GM18499 (cell line): ENCODE measurements around the gene SLTM.
"Not testable (repeated sequence)": the region's sequence is repeated elsewhere in the genome, so short reads cannot be mapped to it uniquely, and the experiment has no call there.

Experiments used
- ATAC-seq: cut with Tn5 transposase; IDR thresholded peaks from one replicate; pipeline ENCODE4 v1.9.1; 2021; ENCODE audit warnings: moderate number of reproducible peaks; ENCODE audit not compliant: insufficient read depth, unreplicated experiment

SLTM gene

GRCh38 chr15:58931987-58932588 is 1.4 kb downstream of the SLTM start:
- ATAC-seq: no peak

GRCh38 chr15:58929891-58930416 is 3.5 kb downstream of the SLTM start:
- ATAC-seq: no peak

- no peak for ATAC-seq
Measured at GRCh38 chr15:58926823-58927222, 6.7 kb downstream of the SLTM start.

DNA sequence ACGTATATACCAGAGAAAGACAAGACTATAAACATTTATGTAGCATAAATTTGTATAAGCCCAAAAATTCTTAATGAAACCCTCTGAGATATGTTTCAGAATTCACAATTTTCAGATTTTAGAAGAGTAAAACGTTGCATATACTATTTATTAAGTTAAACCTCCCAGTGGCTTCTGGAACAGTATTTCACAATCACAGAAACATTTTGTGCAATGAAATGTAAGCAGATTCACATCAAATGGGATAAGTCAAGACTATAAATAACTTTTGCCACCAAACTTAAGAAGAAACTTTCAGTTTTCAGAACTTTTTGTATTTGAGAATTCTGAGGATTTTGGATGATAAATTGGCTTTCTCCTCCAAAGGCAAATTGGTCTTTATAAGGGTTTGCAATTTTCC is 9.2 kb downstream of the SLTM start:
- no peak for ATAC-seq

DNA sequence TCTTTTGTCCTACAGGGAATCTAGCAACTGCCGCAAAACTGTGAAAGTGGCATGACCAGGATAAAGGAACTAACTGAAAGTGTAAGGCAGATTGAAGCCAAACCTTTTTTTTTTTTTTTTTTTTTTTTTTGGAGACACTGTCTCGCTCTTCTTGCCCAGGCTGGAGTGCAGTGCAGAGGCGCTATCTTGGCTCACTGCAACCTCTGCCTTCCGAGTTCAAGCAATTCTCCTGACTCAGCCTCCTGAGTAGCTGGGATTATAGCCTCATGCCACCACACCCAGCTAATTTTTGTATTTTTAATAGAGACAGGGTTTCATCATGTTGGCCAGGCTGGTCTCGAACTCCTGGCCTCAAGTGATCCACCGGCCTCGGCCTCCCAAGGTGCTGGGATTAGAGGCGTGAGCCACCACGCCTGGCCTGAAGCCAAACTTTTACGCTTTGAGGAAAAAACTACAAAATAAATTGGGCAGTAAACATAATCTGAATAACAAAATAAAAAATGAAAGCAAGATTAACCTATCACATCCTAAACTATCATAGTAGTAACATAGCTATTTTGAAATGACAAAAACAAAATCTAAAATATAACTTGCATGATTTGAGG is 9.7 kb downstream of the SLTM start:
- no peak for ATAC-seq

GRCh38 chr15:58923284-58923683 is 10.2 kb downstream of the SLTM start:
- no peak for ATAC-seq

DNA sequence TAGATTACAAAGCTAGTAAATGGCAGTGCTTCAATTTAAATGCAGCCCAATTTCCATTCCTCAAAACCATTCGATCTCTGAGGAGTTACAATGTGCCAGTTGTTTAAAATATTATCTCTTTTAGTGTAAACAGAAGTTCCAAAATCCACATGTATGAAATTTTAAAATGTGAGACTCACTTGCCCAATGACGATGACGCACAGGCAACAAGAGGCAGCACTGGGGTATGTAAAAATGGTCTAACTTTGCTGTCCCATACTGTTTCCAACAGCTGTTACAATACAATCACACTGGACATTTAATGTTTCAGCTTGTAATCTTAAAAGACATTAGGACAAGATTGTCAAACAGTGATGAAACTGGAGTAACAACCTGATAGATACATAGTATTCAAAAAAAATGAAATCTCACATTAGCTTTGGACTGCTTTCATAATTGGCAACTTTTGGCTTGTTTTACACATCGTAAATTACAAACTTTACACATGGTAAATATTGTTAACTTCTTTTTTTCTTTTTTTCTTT is 12.2 kb downstream of the SLTM start:
- ATAC-seq: no peak

DNA sequence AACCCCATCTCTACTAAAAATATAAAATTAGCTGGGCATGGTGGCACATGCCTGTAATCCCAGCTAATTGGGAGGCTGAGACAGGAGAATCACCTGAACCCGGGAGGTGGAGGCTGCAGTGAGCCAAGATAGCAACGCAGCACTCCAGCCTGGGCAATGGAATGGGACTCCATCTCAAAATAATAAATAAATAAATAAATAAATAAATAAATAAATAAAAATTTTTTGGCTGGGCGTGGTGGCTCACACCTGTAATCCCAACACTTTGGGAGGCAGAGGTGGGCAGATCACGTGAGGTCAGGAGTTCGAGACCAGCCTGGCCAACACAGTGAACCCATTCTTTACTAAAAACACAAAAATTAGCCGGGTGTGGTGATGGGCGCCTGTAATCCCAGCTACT is 13.0 kb downstream of the SLTM start:
- ATAC-seq: not testable (repeated sequence)

DNA sequence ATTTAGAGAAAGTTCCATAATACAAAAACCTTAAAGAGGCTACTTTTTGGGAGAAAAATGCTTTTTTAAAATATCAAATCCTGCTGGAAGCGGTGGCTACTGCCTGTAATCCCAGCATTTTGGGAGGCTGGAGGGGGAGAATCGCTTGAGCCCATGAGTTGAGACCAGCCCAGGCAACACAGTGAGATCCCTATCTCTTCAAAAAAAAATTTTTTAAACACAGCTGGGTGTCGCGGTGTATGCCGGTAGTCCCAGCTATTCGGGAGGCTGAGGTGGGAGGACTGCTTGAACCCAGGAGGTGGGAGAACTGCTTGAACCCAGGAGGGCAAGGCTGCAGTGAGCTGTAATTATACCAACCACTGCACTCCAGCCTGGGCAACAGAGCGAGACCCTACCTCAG is 14.2 kb downstream of the SLTM start:
- ATAC-seq: no peak

DNA sequence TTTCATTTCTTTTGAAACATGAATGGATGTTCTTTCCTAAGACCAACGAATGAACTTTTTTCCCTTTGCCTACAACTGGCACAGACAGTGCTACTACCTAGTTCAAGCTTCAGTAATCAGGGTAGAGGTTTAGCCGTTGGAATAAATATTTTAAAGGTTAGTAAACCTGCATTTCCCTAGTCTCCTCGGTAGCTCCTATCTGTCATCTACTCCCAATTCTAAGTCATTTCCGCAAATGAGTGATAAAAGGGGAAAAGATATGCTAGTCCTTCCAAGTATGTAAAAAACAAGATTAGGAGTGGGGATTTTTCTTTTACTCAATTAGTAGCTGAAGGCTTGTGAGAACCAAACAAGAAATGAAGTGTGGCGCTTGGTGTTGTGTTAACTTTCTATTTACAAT is 15.2 kb downstream of the SLTM start:
- no peak for ATAC-seq

DNA sequence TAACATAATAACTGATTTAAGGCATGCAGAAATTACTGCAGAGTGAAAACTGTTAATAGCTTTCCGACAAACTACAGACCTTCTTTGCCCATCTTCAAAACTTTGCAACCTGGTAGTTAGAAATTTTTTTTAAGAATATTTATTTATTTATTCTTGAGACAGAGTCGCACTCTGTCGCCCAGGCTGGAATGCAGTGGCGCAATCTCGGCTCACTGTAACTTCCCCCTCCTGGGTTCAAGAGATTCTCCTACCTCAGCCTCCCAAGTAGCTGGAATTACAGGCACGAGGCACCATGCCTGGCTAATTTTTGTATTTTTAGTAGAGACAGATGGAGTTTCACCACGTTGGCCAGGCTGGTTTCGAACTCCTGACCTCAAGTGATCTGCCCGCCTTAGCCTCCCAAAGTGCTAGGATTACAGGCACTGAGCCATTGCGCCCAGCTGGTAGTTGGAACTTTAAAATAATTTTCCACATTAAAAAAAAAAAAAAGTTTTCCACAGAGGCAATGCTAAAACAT is 15.8 kb downstream of the SLTM start:
- ATAC-seq: not testable (repeated sequence)

DNA sequence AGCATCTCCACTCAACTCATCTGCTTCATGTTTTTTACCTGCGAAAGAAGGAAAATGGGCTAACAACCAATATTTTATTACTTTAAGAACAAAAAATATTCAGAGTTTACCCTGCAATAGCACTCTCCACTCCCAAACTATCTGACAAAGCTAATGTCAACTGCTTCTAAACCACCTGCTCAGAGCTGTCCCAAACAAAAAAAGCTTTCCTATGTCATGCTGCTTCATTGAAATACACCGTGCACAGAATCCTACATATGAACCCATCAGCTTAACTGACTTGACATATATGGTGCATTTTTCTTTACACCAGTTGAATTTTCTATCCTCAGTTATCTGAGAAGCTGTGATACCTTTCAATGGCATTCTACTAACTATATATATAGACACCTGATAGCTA is 16.5 kb downstream of the SLTM start:
- no peak for ATAC-seq

DNA sequence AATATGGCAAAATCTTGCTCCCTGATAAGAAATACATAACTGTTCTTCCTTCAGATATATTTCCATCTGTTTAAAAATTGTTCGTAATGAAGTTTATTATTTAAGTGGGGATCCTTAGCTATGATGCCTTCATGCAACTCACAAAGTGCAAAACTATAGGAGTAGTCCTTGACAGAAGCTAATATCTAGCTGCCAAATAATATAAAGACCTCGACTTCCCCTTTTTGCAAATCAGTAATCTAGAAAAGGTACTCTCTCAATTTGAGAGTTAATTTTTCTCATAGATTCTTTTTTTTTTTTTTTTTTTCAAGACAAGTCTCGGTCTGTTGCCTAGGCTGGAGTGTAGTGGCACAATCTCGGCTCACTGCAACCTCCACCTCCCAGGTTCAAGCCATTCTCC is 23.0 kb downstream of the SLTM start:
- ATAC-seq: no peak

- ATAC-seq: no peak
Measured at GRCh38 chr15:58909616-58910015, 23.9 kb downstream of the SLTM start.

DNA sequence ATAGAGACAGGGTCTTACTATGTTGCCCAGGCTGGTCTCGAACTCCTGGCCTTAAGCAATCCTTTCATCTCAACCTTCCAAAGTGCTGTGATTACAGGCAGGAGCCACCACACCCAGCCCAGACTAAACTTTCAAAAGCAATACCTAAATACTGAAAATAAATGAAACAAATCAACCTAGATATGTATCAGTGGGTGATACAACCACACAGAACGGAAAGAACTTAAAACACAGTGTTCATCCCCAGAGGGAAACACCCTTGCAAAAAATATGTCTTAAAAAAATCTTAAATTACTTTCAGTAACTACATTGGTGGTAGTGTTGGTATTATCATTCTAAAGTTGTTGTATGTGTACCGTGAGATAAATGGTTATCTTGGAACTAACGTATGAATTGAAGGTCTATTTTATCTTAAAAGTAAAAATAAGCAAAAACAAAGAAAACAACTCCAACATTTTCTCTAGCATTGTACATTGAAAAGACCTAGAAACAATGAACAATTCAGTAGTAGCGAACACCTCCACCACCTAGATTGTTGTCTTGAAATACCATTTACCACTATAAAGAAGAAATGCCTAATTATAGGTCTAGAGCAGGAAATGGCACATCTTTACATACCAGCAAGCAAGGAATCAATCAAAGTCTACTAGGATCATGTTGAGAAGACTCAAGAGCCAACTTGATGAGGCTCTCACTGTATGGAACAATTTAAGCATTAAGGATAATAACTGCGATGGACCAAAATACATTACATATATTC is 24.7 kb downstream of the SLTM start:
- ATAC-seq: no peak

DNA sequence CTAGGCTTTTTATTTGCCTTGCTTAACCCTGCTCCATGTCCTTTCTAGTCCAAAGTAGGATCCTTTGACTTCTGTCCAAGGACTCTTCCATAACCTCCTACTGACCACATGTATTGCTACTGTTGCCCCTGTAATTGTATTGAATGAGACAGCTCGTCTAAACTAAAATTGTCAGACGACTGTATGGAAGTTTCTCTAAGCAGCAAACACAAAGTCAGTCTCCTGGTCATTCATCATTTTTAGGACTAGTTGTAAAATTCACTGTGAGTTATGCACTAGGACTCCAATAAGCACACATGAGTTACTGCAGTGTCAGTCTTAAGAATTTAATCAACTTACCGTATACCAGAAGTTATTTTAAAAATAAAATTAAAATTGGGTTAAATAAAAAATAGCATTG is 32.8 kb downstream of the SLTM start:
- ATAC-seq: no peak

GRCh38 chr15:58898150-58898680 is 35.3 kb downstream of the SLTM start:
- no peak for ATAC-seq

GRCh38 chr15:58889363-58889762 is 44.1 kb downstream of the SLTM start:
- ATAC-seq: no peak

- no peak for ATAC-seq
Measured at GRCh38 chr15:58886921-58887320, 46.6 kb downstream of the SLTM start.

- ATAC-seq: not testable (repeated sequence)
Measured at GRCh38 chr15:58883926-58884325, 49.6 kb downstream of the SLTM start.

GRCh38 chr15:58882243-58882642 is 51.2 kb downstream of the SLTM start:
- no peak for ATAC-seq
